ENCODE measurements around the gene MYNN.
A peak's percentile ranks its signal among the peaks of the same experiment; 100 is the strongest.

The MYNN gene

DNA sequence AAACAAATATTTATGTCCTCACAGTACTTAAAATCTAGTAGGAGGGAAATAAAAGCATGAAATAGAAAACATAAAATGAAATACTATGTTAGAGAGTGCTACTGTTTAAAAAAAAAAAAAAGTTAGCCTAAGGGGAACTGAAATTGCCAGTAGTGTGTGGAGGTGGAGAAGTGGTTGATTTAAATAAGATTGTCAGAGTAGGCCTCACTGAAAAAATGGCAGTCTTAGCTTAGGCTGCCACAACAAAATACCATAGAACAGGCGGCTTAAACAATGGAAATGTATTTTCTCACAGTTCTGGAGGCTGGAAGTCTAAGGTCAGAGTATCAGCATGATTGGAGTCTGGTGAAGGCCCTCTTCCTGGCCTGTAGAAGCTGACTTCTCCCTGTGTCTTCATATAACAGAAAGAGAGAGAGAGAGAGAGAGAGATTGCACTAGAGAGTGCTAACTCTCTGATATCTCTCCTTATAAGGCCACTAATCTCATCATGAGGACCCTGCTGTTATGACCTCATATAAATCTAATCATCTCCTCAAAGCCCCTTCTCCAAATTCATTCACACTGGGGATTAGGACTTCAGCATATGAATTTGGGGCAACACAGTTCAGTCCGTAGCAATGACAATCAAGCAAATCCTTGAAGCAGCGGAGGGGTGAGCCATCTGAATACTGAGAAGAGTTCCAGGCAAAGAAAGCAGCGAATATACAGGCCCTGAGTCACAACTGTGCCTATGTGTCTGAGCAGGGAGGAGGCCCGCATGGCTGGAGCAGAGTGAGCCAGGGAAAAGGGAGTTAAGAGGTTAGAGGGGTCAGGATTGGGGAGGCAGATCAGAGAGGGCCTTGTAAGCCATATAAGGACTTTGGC lies 63.1 kb downstream of the MYNN start:
- peak in 1 of 3 donors; percentile 26 for DNase-seq

DNA sequence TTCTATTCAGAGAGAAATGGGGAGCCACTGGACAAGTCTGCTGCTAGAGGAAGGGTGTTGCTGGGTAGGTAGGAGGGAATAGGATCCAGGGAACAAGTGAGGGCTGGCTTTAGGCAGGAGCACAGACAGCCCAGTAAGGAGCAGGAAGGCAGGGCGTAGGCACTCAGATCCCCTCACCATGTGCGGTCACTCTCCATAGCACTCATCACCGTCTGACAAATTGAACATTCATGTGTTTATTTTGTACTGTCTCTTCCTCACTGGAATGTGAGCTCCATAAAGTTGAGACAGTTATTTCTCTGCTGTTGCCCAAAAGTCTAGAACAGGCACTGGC lies 63.7 kb downstream of the MYNN start:
- DNase-seq, result no peak

DNA sequence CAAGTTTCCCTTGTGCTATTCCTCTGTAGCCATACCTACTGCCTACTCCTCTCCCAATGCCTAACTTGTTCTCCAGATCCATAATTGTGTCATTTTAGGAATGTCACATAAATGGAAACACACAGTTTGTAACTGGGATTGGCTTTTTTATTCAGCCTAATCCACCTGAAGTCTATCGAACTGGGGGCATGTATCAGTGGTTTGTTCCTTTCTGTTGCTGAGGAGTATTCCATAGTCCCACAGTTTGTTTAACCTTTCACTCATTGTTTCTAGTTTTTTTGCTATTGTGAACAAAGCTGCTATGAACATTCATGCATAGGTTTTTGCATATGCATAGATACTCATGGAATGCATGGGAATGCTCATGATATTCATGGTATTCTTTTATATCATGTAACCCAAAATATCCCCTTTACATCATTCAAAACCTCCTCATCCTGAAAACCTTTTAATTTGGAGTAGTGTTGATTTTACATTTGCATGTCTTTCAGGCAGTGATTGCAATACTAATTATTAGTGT lies 65.4 kb downstream of the MYNN start:
- no peak for DNase-seq
